SU-DHL-6 (cell line): Measurements from ENCODE around the gene SLC25A52.

Experiments used
- H2AFZ ChIP-seq: fragments of 200-600 bp; sonication (generic); 2 replicates; pipeline ENCODE4 v1.6.1; 2014; ENCODE audit warnings: low read depth, mild to moderate bottlenecking, moderate library complexity, mixed read lengths, antibody characterized with exemption, low read length; ENCODE audit not compliant: severe bottlenecking
- H3F3A ChIP-seq: fragments of 200-600 bp; shearing (Covaris generic); 2 replicates; pipeline ENCODE4 v1.6.0; 2016; ENCODE audit warnings: antibody characterized with exemption, mild to moderate bottlenecking; ENCODE audit not compliant: insufficient read depth
- H3K27ac ChIP-seq: fragments of 200-600 bp; sonication (generic); 2 replicates; pipeline ENCODE4 v1.5.1; 2016; ENCODE audit warnings: low read depth, mild to moderate bottlenecking, low read length, moderate library complexity, mixed read lengths
- H3K27me3 ChIP-seq: fragments of 200-600 bp; sonication (generic), shearing (Covaris generic); 2 replicates; pipeline ENCODE4 v1.6.0; 2014; ENCODE audit warnings: mild to moderate bottlenecking, low read length
- H3K36me3 ChIP-seq: fragments of 200-600 bp; sonication (generic); 2 replicates; pipeline ENCODE4 v1.6.1; 2014; ENCODE audit warnings: mild to moderate bottlenecking, low read length, mixed read lengths
- H3K4me2 ChIP-seq: fragments of 300-600, 200-600 bp; shearing (Covaris generic), sonication (generic); 2 replicates; pipeline ENCODE4 v1.6.0; 2014; ENCODE audit warnings: low read length, low read depth, mild to moderate bottlenecking; ENCODE audit not compliant: poor library complexity, severe bottlenecking
- H3K4me3 ChIP-seq: fragments of 200-600 bp; sonication (generic); 2 replicates; pipeline ENCODE4 v1.5.1; 2014; ENCODE audit warnings: antibody characterized with exemption, low read length, mild to moderate bottlenecking, mixed read lengths; ENCODE audit not compliant: insufficient read depth, poor library complexity, severe bottlenecking
- H3K79me2 ChIP-seq: fragments of 200-600 bp; sonication (generic); 2 replicates; pipeline ENCODE4 v1.6.1; 2014; ENCODE audit warnings: mild to moderate bottlenecking, low read length, moderate library complexity; ENCODE audit not compliant: insufficient read depth
- H3K9ac ChIP-seq: fragments of 200-600 bp; sonication (generic); 2 replicates; pipeline ENCODE4 v1.7.0; 2014; ENCODE audit warnings: mild to moderate bottlenecking, low read length
- H3K9me2 ChIP-seq: fragments of 200-600 bp; sonication (generic); replicated peaks from 2 replicates; pipeline ENCODE4 v1.6.1; 2014; ENCODE audit warnings: low read length; ENCODE audit not compliant: insufficient read depth
- H3K9me3 ChIP-seq: fragments of 200-600 bp; sonication (generic); 2 replicates; pipeline ENCODE4 v1.6.1; 2014; ENCODE audit warnings: low read length, mixed read lengths; ENCODE audit not compliant: insufficient read depth
- H4K20me1 ChIP-seq: fragments of 200-600 bp; sonication (generic); 2 replicates; pipeline ENCODE4 v1.6.1; 2014; ENCODE audit warnings: low read depth, mild to moderate bottlenecking, antibody characterized with exemption, low read length, moderate library complexity, mixed read lengths
- EZH2phosphoT487 ChIP-seq: fragments of 200-600 bp; sonication (generic), shearing (Covaris generic); conservative IDR thresholded peaks from 2 replicates; pipeline ENCODE4 v1.6.1; 2018; ENCODE audit warnings: mild to moderate bottlenecking, antibody characterized with exemption, low read length, moderate library complexity, mixed read lengths
- TF ChIP-seq, protein P1 (sequence below): fragments of 200-600 bp; sonication (generic); IDR thresholded peaks from one replicate; pipeline ENCODE4 v1.5.1; 2017; ENCODE audit warnings: antibody characterized with exemption, mild to moderate bottlenecking, low read length, moderate library complexity; ENCODE audit not compliant: insufficient read depth, poor library complexity, severe bottlenecking

SLC25A52 gene

DNA sequence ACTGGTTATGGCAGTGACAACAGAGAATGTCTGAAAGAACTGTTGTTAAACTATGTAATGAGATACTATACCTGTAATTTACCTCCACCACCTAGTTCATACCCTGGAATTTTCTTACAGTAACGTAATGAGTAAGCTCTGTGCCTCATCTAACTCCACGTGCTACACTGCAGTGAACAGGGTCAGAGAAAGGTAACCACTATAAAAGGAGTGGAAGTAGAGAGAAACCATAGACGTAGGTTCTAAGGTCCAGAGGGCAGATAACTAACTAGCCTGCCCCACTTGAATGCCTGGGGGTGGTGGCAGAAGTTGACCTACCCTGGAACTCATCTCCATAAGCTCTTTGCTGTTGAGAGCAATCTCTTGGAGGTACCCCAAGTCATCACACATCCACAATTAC, 44.3 kb downstream of the SLC25A52 start:
- Histone ChIP-seq H3K4me3 (no peak overlapping the region), H2AFZ (no peak overlapping the region), H4K20me1 (no peaks in the 10 kb centered on the region), H3K79me2 (no peaks in the 10 kb centered on the region), H3F3A (no peaks in the 10 kb centered on the region), H3K27ac (no peak overlapping the region), H3K36me3 (no peaks in the 10 kb centered on the region), H3K9me3 (no peaks in the 10 kb centered on the region), H3K9ac (no peak overlapping the region), H3K27me3 (no peaks in the 10 kb centered on the region), H3K9me2 (no peaks in the 10 kb centered on the region), H3K4me2 (no peak overlapping the region)
- no peak for TF ChIP-seq EZH2phosphoT487
- TF ChIP-seq, protein P1, sequence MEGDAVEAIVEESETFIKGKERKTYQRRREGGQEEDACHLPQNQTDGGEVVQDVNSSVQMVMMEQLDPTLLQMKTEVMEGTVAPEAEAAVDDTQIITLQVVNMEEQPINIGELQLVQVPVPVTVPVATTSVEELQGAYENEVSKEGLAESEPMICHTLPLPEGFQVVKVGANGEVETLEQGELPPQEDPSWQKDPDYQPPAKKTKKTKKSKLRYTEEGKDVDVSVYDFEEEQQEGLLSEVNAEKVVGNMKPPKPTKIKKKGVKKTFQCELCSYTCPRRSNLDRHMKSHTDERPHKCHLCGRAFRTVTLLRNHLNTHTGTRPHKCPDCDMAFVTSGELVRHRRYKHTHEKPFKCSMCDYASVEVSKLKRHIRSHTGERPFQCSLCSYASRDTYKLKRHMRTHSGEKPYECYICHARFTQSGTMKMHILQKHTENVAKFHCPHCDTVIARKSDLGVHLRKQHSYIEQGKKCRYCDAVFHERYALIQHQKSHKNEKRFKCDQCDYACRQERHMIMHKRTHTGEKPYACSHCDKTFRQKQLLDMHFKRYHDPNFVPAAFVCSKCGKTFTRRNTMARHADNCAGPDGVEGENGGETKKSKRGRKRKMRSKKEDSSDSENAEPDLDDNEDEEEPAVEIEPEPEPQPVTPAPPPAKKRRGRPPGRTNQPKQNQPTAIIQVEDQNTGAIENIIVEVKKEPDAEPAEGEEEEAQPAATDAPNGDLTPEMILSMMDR, result no peak

DNA sequence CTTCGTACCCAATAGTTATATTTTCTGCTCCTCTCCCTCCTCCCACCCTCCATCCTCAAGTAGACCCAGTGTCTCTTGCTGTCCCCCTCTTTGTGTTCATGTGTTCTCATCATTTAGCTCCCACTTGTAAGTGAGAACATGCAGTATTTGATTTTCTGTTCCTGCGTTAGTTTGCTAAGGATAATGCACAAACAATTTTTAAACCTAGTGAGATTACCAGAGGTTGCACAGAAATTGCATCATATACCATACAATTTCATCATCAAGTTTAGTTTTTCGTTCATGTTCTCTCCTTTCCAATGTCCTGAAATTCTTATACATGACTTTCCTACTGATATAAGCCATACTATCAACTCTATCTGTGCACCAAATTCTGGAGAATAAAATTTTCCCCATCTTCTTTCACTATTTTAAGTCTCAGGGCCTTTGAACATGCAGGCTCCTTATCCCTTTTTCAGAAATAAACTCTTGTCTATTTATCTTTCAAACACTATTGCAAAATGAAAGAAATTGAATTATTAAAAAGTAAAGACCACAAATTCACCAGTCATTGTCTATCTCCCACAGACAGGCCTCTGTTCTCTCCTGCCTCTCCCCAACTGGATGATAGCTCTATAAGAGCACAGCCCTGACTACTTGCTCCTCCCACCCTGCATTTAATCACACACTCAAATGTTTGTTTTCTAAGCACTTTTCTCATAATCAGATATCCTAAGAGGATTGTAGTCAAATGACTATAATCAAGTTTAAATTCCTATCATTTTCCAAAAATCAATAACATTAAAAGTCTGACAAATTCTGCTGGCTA, 49.1 kb downstream of the SLC25A52 start:
- TF ChIP-seq EZH2phosphoT487, result no peak
- TF ChIP-seq, protein P1, result no peak
- H4K20me1 ChIP-seq, result no peaks in the 10 kb centered on the region
- no peak overlapping the region for H3K4me2 ChIP-seq
- no peaks in the 10 kb centered on the region for H3K79me2 ChIP-seq
- no peaks in the 10 kb centered on the region for H3K9me2 ChIP-seq
- H3F3A ChIP-seq, result no peaks in the 10 kb centered on the region
- no peaks in the 10 kb centered on the region for H3K9me3 ChIP-seq
- H3K27me3 ChIP-seq, result no peaks in the 10 kb centered on the region
- no peaks in the 10 kb centered on the region for H3K36me3 ChIP-seq
- H3K9ac ChIP-seq, result no peak overlapping the region
- H3K27ac ChIP-seq, result no peak overlapping the region
- H2AFZ ChIP-seq, result no peak overlapping the region
- no peak overlapping the region for H3K4me3 ChIP-seq

DNA sequence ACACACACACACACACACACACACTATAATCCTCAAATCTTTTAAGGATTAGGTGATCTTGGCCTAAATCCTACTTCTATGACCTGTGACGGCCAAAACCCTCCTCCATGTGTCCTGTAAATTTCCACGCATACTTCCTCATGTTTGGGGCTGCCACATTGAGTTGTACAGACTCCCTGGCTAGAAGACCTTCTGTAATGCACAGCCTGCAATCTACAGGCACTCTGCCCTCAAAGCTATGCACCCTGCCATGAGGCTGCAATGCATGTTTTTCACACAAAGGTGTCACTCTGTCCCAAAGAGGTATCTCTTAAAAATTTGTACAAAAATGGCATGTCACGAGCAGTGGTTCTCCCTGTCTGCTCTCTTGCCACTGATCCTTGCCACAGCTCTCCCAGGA, 49.9 kb downstream of the SLC25A52 start:
- Histone ChIP-seq H3K27ac (no peak overlapping the region), H3K4me3 (no peak overlapping the region), H3K9me2 (no peaks in the 10 kb centered on the region), H3K9ac (no peak overlapping the region), H3K79me2 (no peaks in the 10 kb centered on the region), H3F3A (no peaks in the 10 kb centered on the region), H4K20me1 (no peaks in the 10 kb centered on the region), H3K27me3 (no peaks in the 10 kb centered on the region), H3K36me3 (no peaks in the 10 kb centered on the region), H2AFZ (no peak overlapping the region), H3K9me3 (no peaks in the 10 kb centered on the region), H3K4me2 (no peak overlapping the region)
- TF ChIP-seq EZH2phosphoT487, result no peak
- TF ChIP-seq, protein P1, result no peak
